Transverse colon (tissue), 4 donors: ENCODE data around the gene SLC43A1.
A peak's percentile ranks its signal among the peaks of the same experiment; 100 is the strongest.

Source experiments
- CTCF ChIP-seq, 5 experiments: fragments of 200-600 bp in 3 of 5; fragments of 450-650 bp in 2 of 5; sonication (generic) in 3 of 5; IDR thresholded peaks; 1 replicate in 2 of 5; 2 replicates in 3 of 5; pipeline ENCODE4 v1.5.1; 2016 to 2017; ENCODE audit warnings: antibody characterized with exemption in 5 of 5, inconsistent platforms in 3 of 5, mild to moderate bottlenecking in 2 of 5, moderate library complexity in 1 of 5
- EP300 ChIP-seq: sonication (generic); formaldehyde crosslinking; IDR thresholded peaks from one replicate; pipeline ENCODE4 v1.6.1; 2017; ENCODE audit warnings: antibody characterized with exemption, low read depth
- POLR2A ChIP-seq: fragments of 450-650 bp; IDR thresholded peaks from one replicate; pipeline ENCODE4 v1.6.1; 2016; ENCODE audit warnings: antibody characterized with exemption, mild to moderate bottlenecking, moderate library complexity
- POLR2AphosphoS5 ChIP-seq, 3 donors: sonication (generic); formaldehyde crosslinking; IDR thresholded peaks; one replicate each; pipeline ENCODE4 v1.6.1; 2016; ENCODE audit warnings: antibody characterized with exemption in 3 of 3

- TF ChIP-seq CTCF (IDR thresholded peaks at IDR 0.05) (peak in 1 of 5 experiments; percentile 7), POLR2AphosphoS5 (IDR thresholded peaks at IDR 0.05) (peak; percentile 71 to 87 (median 76)), EP300 (peak; percentile 27), POLR2A (peak; percentile 59)
These were observed 15.3 kb upstream of the SLC43A1 start, which contains the start of gene TIMM10 for GRCh38 chr11:57530596-57531507.
